HEK293T (cell line): ENCODE results near the gene RELT.

Experiments used
- ARNT ChIP-seq: fragments of 450-650 bp; IDR thresholded peaks from 2 replicates; pipeline ENCODE4 v1.6.1; 2017; ENCODE audit warnings: mild to moderate bottlenecking
- BHLHE40 ChIP-seq: fragments of 450-650 bp; IDR thresholded peaks from 2 replicates; pipeline ENCODE4 v1.6.1; 2016; ENCODE audit warnings: mild to moderate bottlenecking, moderate library complexity, borderline replicate concordance
- CTBP1 ChIP-seq: fragments of 450-650 bp; IDR thresholded peaks from 2 replicates; pipeline ENCODE4 v1.6.1; 2016; ENCODE audit warnings: borderline replicate concordance
- ELF4 ChIP-seq: fragments of 450-650 bp; IDR thresholded peaks from 2 replicates; pipeline ENCODE4 v1.6.1; 2017; ENCODE audit warnings: antibody characterized with exemption
- FOXA1 ChIP-seq: fragments of 450-650 bp; IDR thresholded peaks from 2 replicates; pipeline ENCODE4 v1.6.1; 2016; ENCODE audit warnings: mild to moderate bottlenecking
- FOXK2 ChIP-seq: fragments of 450-650 bp; IDR thresholded peaks from 2 replicates; pipeline ENCODE4 v1.6.1; 2016; ENCODE audit warnings: mild to moderate bottlenecking
- FOXM1 ChIP-seq: fragments of 450-650 bp; IDR thresholded peaks from 2 replicates; pipeline ENCODE4 v1.6.1; 2017; ENCODE audit warnings: mild to moderate bottlenecking, borderline replicate concordance
- SP1 ChIP-seq: fragments of 450-650 bp; IDR thresholded peaks from 2 replicates; pipeline ENCODE4 v1.6.1; 2017
- SUZ12 ChIP-seq: fragments of 450-650 bp; IDR thresholded peaks from 2 replicates; pipeline ENCODE4 v1.6.1; 2016; ENCODE audit warnings: mild to moderate bottlenecking
- TARDBP ChIP-seq: fragments of 450-650 bp; IDR thresholded peaks from 2 replicates; pipeline ENCODE4 v1.6.1; 2016
- ZNF384 ChIP-seq: fragments of 450-650 bp; IDR thresholded peaks from 2 replicates; pipeline ENCODE4 v1.6.1; 2016

DNA sequence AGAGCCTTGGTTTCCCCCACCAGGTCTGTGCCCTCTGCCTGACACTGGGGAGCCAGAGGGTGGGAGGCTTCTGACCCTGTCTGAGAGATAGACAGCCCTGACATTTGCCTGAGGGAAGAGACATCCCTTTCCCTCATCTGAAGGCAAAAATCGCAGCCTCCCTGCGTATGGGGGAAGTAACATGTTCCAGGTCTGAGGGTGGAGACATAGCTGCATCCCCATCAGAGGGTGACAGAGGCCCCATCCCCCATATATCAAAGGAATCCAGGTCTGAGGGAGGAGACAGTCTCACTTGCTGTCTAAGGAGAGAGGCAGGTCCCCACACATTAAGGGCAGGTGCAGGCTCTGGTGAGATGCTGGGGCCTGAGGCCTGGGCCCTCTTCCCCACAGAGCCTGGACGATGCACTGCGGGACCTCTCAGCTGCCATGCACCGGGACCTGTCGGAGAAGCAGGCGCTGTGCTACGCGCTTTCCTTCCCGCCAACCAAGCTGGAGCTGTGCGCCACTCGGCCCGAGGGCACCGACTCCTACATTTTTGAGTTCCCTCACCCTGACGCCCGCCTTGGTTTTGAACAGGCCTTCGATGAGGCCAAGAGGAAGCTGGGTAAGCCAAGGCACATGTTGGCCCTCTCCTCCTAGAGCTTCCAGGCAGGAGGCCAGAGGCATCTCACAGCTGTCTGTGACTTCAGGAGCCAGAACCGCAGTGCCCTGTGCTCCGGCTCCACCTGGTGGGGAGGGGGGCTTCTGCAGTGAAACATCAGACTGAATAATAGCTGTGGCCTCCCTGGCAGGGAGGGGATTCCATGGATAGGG lies 16.1 kb upstream of the RELT start:
- TF ChIP-seq FOXM1 (no peak), ARNT (no peak), FOXK2 (no peak), ZNF384 (no peak), TARDBP (no peak), FOXA1 (no peak), BHLHE40 (no peak), CTBP1 (no peak), SP1 (no peak), SUZ12 (no peak), ELF4 (no peak)
